GM23338 (cell line): ENCODE data around the gene TRHDE. TPM values are rescaled to one million over a fixed set of nuclear protein-coding genes. Genes with fewer than 3 reads are reported as not detected.

ENCODE experiments used
- ATAC-seq: fragments of 200-7000 bp; cut with Tn5 transposase; 3 replicates; pipeline ENCODE4 v1.9.1; 2020
- DNase-seq: peaks from one replicate; pipeline ENCODE4 v3.0.0-alpha.2; 2015; ENCODE audit warnings: low spot score
- H2AFZ ChIP-seq: fragments of 200-600 bp; sonication (generic); 2 replicates; pipeline ENCODE4 v1.8.0; 2016; ENCODE audit warnings: antibody characterized with exemption, mild to moderate bottlenecking, moderate library complexity
- H3F3A ChIP-seq: fragments of 200-600 bp; sonication (generic); replicated peaks from 2 replicates; pipeline ENCODE4 v1.8.0; 2017; ENCODE audit warnings: antibody characterized with exemption, mixed run types, low read depth
- H3K27ac ChIP-seq: fragments of 200-600 bp; sonication (generic); 2 replicates; pipeline ENCODE4 v1.6.1; 2016; ENCODE audit warnings: low read depth
- H3K27me3 ChIP-seq: fragments of 200-600 bp; sonication (generic); 2 replicates; pipeline ENCODE4 v1.8.0; 2016; ENCODE audit warnings: mild to moderate bottlenecking, mixed run types, moderate library complexity; ENCODE audit not compliant: insufficient read depth
- H3K36me3 ChIP-seq: fragments of 200-600 bp; sonication (generic); 2 replicates; pipeline ENCODE4 v1.8.0; 2016; ENCODE audit warnings: mild to moderate bottlenecking; ENCODE audit not compliant: insufficient read depth
- H3K4me1 ChIP-seq: fragments of 200-600 bp; sonication (generic); 2 replicates; pipeline ENCODE4 v1.8.0; 2016; ENCODE audit warnings: mild to moderate bottlenecking, moderate library complexity; ENCODE audit not compliant: insufficient read depth
- H3K4me2 ChIP-seq: fragments of 200-600 bp; sonication (generic); 2 replicates; pipeline ENCODE4 v1.7.1; 2017; ENCODE audit warnings: mixed run types
- H3K4me3 ChIP-seq: fragments of 200-600 bp; sonication (generic); 2 replicates; pipeline ENCODE4 v1.6.1; 2016; ENCODE audit warnings: mixed run types
- H3K79me2 ChIP-seq: fragments of 200-600 bp; sonication (generic); replicated peaks from 2 replicates; pipeline ENCODE4 v1.8.0; 2017; ENCODE audit warnings: mild to moderate bottlenecking; ENCODE audit not compliant: insufficient read depth
- H3K9me2 ChIP-seq: fragments of 200-600 bp; sonication (generic); 2 replicates; pipeline ENCODE4 v1.8.0; 2017; ENCODE audit not compliant: insufficient read depth
- H4K20me1 ChIP-seq: fragments of 200-600 bp; sonication (generic); replicated peaks from 2 replicates; pipeline ENCODE4 v1.8.0; 2017; ENCODE audit warnings: mild to moderate bottlenecking; ENCODE audit not compliant: insufficient read depth
- H3K27ac Mint-ChIP-seq: 2 replicates; pipeline ENCODE4 v1.8.0; 2020; ENCODE audit warnings: inconsistent platforms, mild to moderate bottlenecking, moderate library complexity, mixed read lengths
- H3K27me3 Mint-ChIP-seq: 3 replicates; pipeline ENCODE4 v1.8.0; 2022; ENCODE audit warnings: low read depth, mild to moderate bottlenecking, moderate library complexity, mixed read lengths, inconsistent platforms; ENCODE audit not compliant: insufficient read depth, poor library complexity
- H3K36me3 Mint-ChIP-seq: 3 replicates; pipeline ENCODE4 v1.8.0; 2021; ENCODE audit warnings: low read depth, mild to moderate bottlenecking, inconsistent platforms, moderate library complexity, mixed read lengths
- H3K4me1 Mint-ChIP-seq: 3 replicates; pipeline ENCODE4 v1.8.0; 2020; ENCODE audit warnings: mild to moderate bottlenecking, inconsistent platforms, mixed read lengths
- H3K4me3 Mint-ChIP-seq: 3 replicates; pipeline ENCODE4 v1.8.0; 2021; ENCODE audit warnings: moderate library complexity, mild to moderate bottlenecking, inconsistent platforms, mixed read lengths
- H3K9me3 Mint-ChIP-seq: 3 replicates; pipeline ENCODE4 v1.8.0; 2020; ENCODE audit warnings: moderate library complexity, mild to moderate bottlenecking, inconsistent platforms, mixed read lengths
- CTCF ChIP-seq, 2 experiments: fragments of 200-600 bp in 1 of 2; sonication (generic) in 1 of 2; conservative IDR thresholded peaks; 2 replicates each; pipeline versions ENCODE4 v1.5.1 to v1.6.1; 2016 to 2017; ENCODE audit warnings: antibody characterized with exemption in 2 of 2, low read depth in 2 of 2, mild to moderate bottlenecking in 2 of 2, moderate library complexity in 1 of 2
- ETS1 ChIP-seq: IDR thresholded peaks from 2 replicates; pipeline ENCODE4 v1.6.1; 2016; ENCODE audit warnings: antibody characterized with exemption
- EZH2phosphoT487 ChIP-seq: fragments of 200-600 bp; sonication (generic); IDR thresholded peaks from one replicate; pipeline ENCODE4 v1.8.1; 2018; ENCODE audit warnings: antibody characterized with exemption; ENCODE audit not compliant: unreplicated experiment
- NANOG ChIP-seq: IDR thresholded peaks from 2 replicates; pipeline ENCODE4 v1.6.1; 2016; ENCODE audit warnings: antibody characterized with exemption, borderline replicate concordance
- ZNF114 ChIP-seq: fragments of 250-450 bp; sonication (Bioruptor Pico); IDR thresholded peaks from 2 replicates; pipeline ENCODE4 v1.5.0; 2020; ENCODE audit warnings: mild to moderate bottlenecking, moderate library complexity
- polyA plus RNA-seq: library from polyadenylated mRNA; unstranded; fragments of >200 nt; fragmentation: Nextera tagmentation; extraction: Ambion mirVana; gene quantifications from 2 replicates; pipeline ENCODE4 v1.2.1, GENCODE V29; 2016
- total RNA-seq: library from RNA; depleted of rRNA; stranded (reverse); fragments of >200 nt; shearing (Covaris generic); gene quantifications from 2 replicates; pipeline ENCODE4 v1.2.3, GENCODE V29; 2014
- TF ChIP-seq, protein P1 (sequence below): fragments of 250-450 bp; sonication (Bioruptor Pico); IDR thresholded peaks from 2 replicates; pipeline ENCODE4 v1.5.0; 2020; ENCODE audit warnings: mild to moderate bottlenecking, moderate library complexity

The TRHDE gene
- total and polyA plus RNA-seq, 2 experiments from 2014 or later, result 1.3 to 7.7 TPM

- TF ChIP-seq, protein P1, sequence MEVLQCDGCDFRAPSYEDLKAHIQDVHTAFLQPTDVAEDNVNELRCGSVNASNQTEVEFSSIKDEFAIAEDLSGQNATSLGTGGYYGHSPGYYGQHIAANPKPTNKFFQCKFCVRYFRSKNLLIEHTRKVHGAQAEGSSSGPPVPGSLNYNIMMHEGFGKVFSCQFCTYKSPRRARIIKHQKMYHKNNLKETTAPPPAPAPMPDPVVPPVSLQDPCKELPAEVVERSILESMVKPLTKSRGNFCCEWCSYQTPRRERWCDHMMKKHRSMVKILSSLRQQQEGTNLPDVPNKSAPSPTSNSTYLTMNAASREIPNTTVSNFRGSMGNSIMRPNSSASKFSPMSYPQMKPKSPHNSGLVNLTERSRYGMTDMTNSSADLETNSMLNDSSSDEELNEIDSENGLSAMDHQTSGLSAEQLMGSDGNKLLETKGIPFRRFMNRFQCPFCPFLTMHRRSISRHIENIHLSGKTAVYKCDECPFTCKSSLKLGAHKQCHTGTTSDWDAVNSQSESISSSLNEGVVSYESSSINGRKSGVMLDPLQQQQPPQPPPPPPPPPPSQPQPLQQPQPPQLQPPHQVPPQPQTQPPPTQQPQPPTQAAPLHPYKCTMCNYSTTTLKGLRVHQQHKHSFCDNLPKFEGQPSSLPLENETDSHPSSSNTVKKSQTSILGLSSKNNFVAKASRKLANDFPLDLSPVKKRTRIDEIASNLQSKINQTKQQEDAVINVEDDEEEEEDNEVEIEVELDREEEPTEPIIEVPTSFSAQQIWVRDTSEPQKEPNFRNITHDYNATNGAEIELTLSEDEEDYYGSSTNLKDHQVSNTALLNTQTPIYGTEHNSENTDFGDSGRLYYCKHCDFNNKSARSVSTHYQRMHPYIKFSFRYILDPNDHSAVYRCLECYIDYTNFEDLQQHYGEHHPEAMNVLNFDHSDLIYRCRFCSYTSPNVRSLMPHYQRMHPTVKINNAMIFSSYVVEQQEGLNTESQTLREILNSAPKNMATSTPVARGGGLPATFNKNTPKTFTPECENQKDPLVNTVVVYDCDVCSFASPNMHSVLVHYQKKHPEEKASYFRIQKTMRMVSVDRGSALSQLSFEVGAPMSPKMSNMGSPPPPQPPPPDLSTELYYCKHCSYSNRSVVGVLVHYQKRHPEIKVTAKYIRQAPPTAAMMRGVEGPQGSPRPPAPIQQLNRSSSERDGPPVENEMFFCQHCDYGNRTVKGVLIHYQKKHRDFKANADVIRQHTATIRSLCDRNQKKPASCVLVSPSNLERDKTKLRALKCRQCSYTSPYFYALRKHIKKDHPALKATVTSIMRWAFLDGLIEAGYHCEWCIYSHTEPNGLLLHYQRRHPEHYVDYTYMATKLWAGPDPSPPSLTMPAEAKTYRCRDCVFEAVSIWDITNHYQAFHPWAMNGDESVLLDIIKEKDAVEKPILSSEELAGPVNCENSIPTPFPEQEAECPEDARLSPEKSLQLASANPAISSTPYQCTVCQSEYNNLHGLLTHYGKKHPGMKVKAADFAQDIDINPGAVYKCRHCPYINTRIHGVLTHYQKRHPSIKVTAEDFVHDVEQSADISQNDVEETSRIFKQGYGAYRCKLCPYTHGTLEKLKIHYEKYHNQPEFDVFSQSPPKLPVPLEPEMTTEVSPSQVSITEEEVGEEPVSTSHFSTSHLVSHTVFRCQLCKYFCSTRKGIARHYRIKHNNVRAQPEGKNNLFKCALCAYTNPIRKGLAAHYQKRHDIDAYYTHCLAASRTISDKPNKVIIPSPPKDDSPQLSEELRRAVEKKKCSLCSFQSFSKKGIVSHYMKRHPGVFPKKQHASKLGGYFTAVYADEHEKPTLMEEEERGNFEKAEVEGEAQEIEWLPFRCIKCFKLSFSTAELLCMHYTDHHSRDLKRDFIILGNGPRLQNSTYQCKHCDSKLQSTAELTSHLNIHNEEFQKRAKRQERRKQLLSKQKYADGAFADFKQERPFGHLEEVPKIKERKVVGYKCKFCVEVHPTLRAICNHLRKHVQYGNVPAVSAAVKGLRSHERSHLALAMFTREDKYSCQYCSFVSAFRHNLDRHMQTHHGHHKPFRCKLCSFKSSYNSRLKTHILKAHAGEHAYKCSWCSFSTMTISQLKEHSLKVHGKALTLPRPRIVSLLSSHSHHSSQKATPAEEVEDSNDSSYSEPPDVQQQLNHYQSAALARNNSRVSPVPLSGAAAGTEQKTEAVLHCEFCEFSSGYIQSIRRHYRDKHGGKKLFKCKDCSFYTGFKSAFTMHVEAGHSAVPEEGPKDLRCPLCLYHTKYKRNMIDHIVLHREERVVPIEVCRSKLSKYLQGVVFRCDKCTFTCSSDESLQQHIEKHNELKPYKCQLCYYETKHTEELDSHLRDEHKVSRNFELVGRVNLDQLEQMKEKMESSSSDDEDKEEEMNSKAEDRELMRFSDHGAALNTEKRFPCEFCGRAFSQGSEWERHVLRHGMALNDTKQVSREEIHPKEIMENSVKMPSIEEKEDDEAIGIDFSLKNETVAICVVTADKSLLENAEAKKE (CRISPR knock-in tag), result no peak
- no peak for TF ChIP-seq EZH2phosphoT487
- TF ChIP-seq NANOG, result no peak
- TF ChIP-seq ZNF114 (CRISPR knock-in tag), result no peak
These were observed 273.9 kb downstream of the TRHDE start (continued) for GRCh38 chr12:72546106-72546505.

DNA sequence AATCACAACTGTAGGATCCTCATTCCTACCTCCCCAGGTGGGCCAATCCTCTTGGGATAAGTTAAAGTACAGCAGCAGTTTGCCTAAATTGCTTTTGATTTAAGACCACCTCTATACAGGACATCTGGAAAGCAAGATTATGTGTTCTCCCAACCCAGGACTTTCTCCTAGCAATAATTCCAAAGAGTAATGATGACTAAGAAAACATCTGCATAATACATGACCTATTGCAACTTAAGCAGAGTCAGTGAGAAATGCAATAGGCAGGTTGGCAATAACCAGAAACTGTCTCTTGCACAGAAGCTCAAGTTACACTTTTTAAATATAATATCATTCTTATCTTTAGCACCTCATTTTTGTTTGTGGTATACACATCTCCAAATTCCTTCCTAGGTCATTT, 275.4 kb downstream of the TRHDE start:
- Histone ChIP-seq H3K4me1 (peaks cover 6% of the 10 kb centered on the region; the same call in 1 of the 2 replicates), H3K27me3 (no peaks in the 10 kb centered on the region), H3K36me3 (no peaks in the 10 kb centered on the region), H3K4me3 (no peak overlapping the region), H2AFZ (no peak overlapping the region), H3F3A (no peaks in the 10 kb centered on the region), H3K79me2 (no peaks in the 10 kb centered on the region), H4K20me1 (no peaks in the 10 kb centered on the region), H3K9me2 (no peaks in the 10 kb centered on the region), H3K27ac (no peak overlapping the region), H3K4me2 (no peak overlapping the region)
- Mint-ChIP-seq H3K36me3 (no peaks in the 10 kb centered on the region), H3K4me1 (peaks cover 11% of the 10 kb centered on the region; the same call in 2 of the 3 replicates), H3K27me3 (no peaks in the 10 kb centered on the region), H3K27ac (no peak overlapping the region), H3K9me3 (no peaks in the 10 kb centered on the region), H3K4me3 (no peak overlapping the region)
- DNase-seq, result peak; percentile 27
- peak; percentile 31; the same call in 2 of the 3 replicates for ATAC-seq
- no peak for TF ChIP-seq CTCF (conservative IDR thresholded peaks at IDR 0.05; ENCODE audit: low read depth in 2 of 2)
- TF ChIP-seq EZH2phosphoT487, result no peak
- TF ChIP-seq, protein P1 (CRISPR knock-in tag), result no peak
- no peak for TF ChIP-seq ETS1
